Immature natural killer cell (primary cell): ENCODE measurements around the gene CD163L1. TPM values are rescaled to one million over a fixed set of nuclear protein-coding genes. Genes with fewer than 3 reads are reported as not detected.

Experiments
- DNase-seq, 3 donors: peaks; one replicate each; pipeline ENCODE4 v3.0.0; 2022; ENCODE audit warnings: mixed read lengths in 1 of 3
- H3K27ac Mint-ChIP-seq, 6 donors: one replicate each; pipeline ENCODE4 v1.8.0; 2020; ENCODE audit warnings: mixed read lengths in 6 of 6, mild to moderate bottlenecking in 5 of 6, inconsistent platforms in 4 of 6, moderate library complexity in 3 of 6
- H3K27me3 Mint-ChIP-seq, 3 donors: one replicate each; pipeline ENCODE4 v1.8.0; 2020 to 2021; ENCODE audit warnings: low read depth in 3 of 3, mild to moderate bottlenecking in 3 of 3, mixed read lengths in 3 of 3, moderate library complexity in 3 of 3, inconsistent platforms in 1 of 3
- H3K36me3 Mint-ChIP-seq, 3 donors: one replicate each; pipeline ENCODE4 v1.8.0; 2020; ENCODE audit warnings: mixed read lengths in 3 of 3, inconsistent platforms in 2 of 3, mild to moderate bottlenecking in 2 of 3
- H3K4me1 Mint-ChIP-seq, 2 donors: one replicate each; pipeline ENCODE4 v1.8.0; 2020; ENCODE audit warnings: inconsistent platforms in 2 of 2, mild to moderate bottlenecking in 2 of 2, mixed read lengths in 2 of 2, moderate library complexity in 1 of 2
- H3K4me3 Mint-ChIP-seq, 5 donors: one replicate each; pipeline ENCODE4 v1.8.0; 2020; ENCODE audit warnings: mild to moderate bottlenecking in 5 of 5, mixed read lengths in 5 of 5, inconsistent platforms in 3 of 5, moderate library complexity in 3 of 5
- H3K9me3 Mint-ChIP-seq, 6 donors: one replicate each; pipeline ENCODE4 v1.8.0; 2020; ENCODE audit warnings: mild to moderate bottlenecking in 6 of 6, mixed read lengths in 6 of 6, inconsistent platforms in 4 of 6, moderate library complexity in 3 of 6
- polyA plus RNA-seq, 3 donors: library from polyadenylated mRNA; unstranded; fragments of 300-500 nt; fragmentation: Illumina TruSeq; gene quantifications; one replicate each; pipeline ENCODE4 v1.2.3, GENCODE V29; 2021

Gene CD163L1
- polyA plus RNA-seq, 3 donors from 2014 or later: not detected

- peaks cover 0 to 7% (median 5%) of the 10 kb centered on the region in 6 donors for H3K9me3 Mint-ChIP-seq
- peaks cover 0 to 15% (median 10%) of the 10 kb centered on the region in 3 donors for H3K27me3 Mint-ChIP-seq
- H3K4me3 Mint-ChIP-seq: no peak overlapping the region
- H3K4me1 Mint-ChIP-seq: no peaks in the 10 kb centered on the region
- peaks cover 0 to 3% (median 0%) of the 10 kb centered on the region in 3 donors for H3K36me3 Mint-ChIP-seq
- DNase-seq: no peak
- H3K27ac Mint-ChIP-seq: no peak overlapping the region
Observed at GRCh38 chr12:7383157-7383556, 60.8 kb downstream of the CD163L1 start.

GRCh38 chr12:7376196-7376595 lies 67.8 kb downstream of the CD163L1 start:
- H3K27ac Mint-ChIP-seq: no peak overlapping the region
- H3K4me3 Mint-ChIP-seq: no peak overlapping the region
- no peak for DNase-seq
- H3K27me3 Mint-ChIP-seq: peaks cover 0 to 9% (median 8%) of the 10 kb centered on the region in 3 donors
- H3K36me3 Mint-ChIP-seq: no peaks in the 10 kb centered on the region
- H3K4me1 Mint-ChIP-seq: no peaks in the 10 kb centered on the region
- no peaks in the 10 kb centered on the region for H3K9me3 Mint-ChIP-seq

GRCh38 chr12:7375145-7375543 lies 68.8 kb downstream of the CD163L1 start:
- Mint-ChIP-seq H3K27ac (no peak overlapping the region), H3K4me1 (no peaks in the 10 kb centered on the region), H3K9me3 (no peaks in the 10 kb centered on the region), H3K36me3 (no peaks in the 10 kb centered on the region), H3K4me3 (no peak overlapping the region), H3K27me3 (peaks cover 0 to 9% (median 5%) of the 10 kb centered on the region in 3 donors)
- no peak for DNase-seq

- no peaks in the 10 kb centered on the region for H3K36me3 Mint-ChIP-seq
- no peaks in the 10 kb centered on the region for H3K4me1 Mint-ChIP-seq
- H3K27ac Mint-ChIP-seq: no peak overlapping the region
- no peaks in the 10 kb centered on the region for H3K9me3 Mint-ChIP-seq
- H3K27me3 Mint-ChIP-seq: peaks cover 0 to 5% (median 5%) of the 10 kb centered on the region in 3 donors
- DNase-seq: peak in 1 of 3 donors; percentile 7
- H3K4me3 Mint-ChIP-seq: no peak overlapping the region
Observed at GRCh38 chr12:7374423-7375144, 69.4 kb downstream of the CD163L1 start.

DNA sequence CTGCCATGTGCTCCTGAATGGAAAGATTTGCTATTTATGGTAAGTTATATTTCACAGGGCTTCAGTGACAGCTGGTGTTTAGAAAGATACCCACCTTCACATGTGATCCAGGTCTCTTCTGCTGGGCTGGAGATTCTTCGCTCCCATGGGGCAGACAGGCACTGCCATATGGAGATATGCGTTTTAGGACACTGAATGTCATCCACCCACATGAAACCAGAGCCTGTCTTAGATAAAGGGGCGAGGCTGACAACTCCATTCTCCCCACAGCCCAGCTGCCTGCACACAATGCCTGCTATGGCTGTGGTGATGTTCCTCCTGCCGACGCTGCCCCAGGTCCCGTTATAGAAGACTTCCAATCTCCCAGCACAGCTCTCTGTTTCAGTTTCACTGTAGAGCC lies 70.7 kb downstream of the CD163L1 start:
- H3K4me3 Mint-ChIP-seq: no peak overlapping the region
- no peaks in the 10 kb centered on the region for H3K4me1 Mint-ChIP-seq
- H3K9me3 Mint-ChIP-seq: no peaks in the 10 kb centered on the region
- H3K36me3 Mint-ChIP-seq: no peaks in the 10 kb centered on the region
- H3K27me3 Mint-ChIP-seq: peaks cover 0 to 7% (median 6%) of the 10 kb centered on the region in 3 donors
- H3K27ac Mint-ChIP-seq: no peak overlapping the region
- no peak for DNase-seq

GRCh38 chr12:7369274-7369729 lies 74.7 kb downstream of the CD163L1 start:
- Mint-ChIP-seq H3K4me3 (no peak overlapping the region), H3K27me3 (peaks cover 2 to 4% (median 3%) of the 10 kb centered on the region in 3 donors), H3K4me1 (no peaks in the 10 kb centered on the region), H3K36me3 (no peaks in the 10 kb centered on the region), H3K9me3 (no peaks in the 10 kb centered on the region), H3K27ac (no peak overlapping the region)
- DNase-seq: no peak

GRCh38 chr12:7362734-7363133 lies 81.2 kb downstream of the CD163L1 start:
- no peak overlapping the region for H3K4me3 Mint-ChIP-seq
- no peak for DNase-seq
- H3K36me3 Mint-ChIP-seq: no peaks in the 10 kb centered on the region
- no peaks in the 10 kb centered on the region for H3K4me1 Mint-ChIP-seq
- no peak overlapping the region for H3K27ac Mint-ChIP-seq
- no peaks in the 10 kb centered on the region for H3K9me3 Mint-ChIP-seq
- peaks cover 0 to 6% (median 4%) of the 10 kb centered on the region in 3 donors for H3K27me3 Mint-ChIP-seq

DNA sequence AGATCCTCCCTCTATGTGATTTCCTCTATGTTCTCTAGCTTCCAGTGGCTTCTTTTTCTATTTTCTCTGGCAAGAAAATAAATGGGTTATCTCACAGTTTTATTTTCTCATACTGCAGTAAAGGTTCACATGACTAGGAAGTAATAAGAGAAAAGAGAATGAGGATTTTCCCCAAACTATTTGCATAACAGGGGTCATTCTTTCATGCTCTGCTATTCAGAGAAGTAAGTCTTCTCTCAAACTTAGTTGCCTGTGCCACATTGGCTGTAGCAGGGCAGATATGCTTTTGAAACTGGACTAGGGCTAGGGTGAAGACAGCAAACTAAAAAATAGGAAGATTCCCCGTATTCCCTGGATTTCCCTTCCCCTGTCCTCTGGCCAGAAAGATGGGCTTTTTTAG lies 82.7 kb downstream of the CD163L1 start:
- Mint-ChIP-seq H3K9me3 (no peaks in the 10 kb centered on the region), H3K4me3 (no peak overlapping the region), H3K27ac (no peak overlapping the region), H3K27me3 (peaks cover 0 to 8% (median 2%) of the 10 kb centered on the region in 3 donors), H3K4me1 (no peaks in the 10 kb centered on the region), H3K36me3 (no peaks in the 10 kb centered on the region)
- no peak for DNase-seq

DNA sequence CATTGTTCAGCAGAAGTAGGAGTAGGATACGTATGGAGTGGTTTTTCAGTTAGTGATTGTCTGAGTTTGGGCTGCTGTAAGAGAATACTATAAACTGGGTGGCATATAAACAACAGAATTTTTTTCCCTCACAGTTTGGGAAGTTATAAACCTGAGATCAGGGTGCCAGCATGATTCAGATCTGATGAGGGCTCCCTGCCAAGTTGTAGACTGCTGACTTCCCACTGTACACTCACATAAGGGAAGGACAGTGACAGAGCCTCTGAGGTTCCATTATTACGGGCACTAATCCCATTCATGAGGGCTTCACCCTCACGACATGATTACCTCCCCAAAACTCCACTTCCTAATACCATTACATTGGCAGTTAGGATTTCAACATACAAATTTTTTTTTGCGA lies 89.4 kb downstream of the CD163L1 start:
- Mint-ChIP-seq H3K27me3 (peaks cover 0 to 4% (median 3%) of the 10 kb centered on the region in 3 donors), H3K4me3 (no peak overlapping the region), H3K27ac (no peak overlapping the region), H3K4me1 (peaks cover 10 to 15% of the 10 kb centered on the region in 2 donors), H3K36me3 (no peaks in the 10 kb centered on the region), H3K9me3 (no peaks in the 10 kb centered on the region)
- DNase-seq: no peak

GRCh38 chr12:7352661-7353060 lies 91.3 kb downstream of the CD163L1 start:
- no peak for DNase-seq
- H3K4me3 Mint-ChIP-seq: no peak overlapping the region
- H3K4me1 Mint-ChIP-seq: peaks cover 10 to 15% of the 10 kb centered on the region in 2 donors

DNA sequence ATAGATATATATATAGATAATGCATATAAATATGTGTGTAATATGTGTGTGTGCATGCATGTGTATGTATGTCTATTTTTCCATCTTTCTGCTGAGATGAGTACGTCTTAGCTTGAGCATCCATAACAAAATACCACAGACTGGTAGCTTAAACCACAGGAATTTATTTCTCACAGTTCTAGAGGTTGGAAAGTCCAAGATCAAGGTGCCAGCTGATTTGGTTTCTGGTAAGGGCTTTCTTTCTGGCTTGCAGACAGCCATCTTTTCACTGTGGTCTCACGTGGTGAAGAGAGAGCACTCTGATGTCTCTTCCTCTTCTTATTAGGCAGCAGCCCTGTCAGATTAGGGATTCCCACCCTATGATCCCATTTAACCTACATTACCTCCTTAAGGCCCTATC lies 92.8 kb downstream of the CD163L1 start:
- Mint-ChIP-seq H3K36me3 (no peaks in the 10 kb centered on the region), H3K4me1 (peaks cover 20 to 27% of the 10 kb centered on the region in 2 donors), H3K27me3 (peaks cover 0 to 3% (median 2%) of the 10 kb centered on the region in 3 donors), H3K4me3 (no peak overlapping the region), H3K9me3 (no peaks in the 10 kb centered on the region), H3K27ac (no peak overlapping the region)
- no peak for DNase-seq

More at GRCh38 chr12:7352661-7353060, 91.3 kb downstream of the CD163L1 start:
- Mint-ChIP-seq H3K27me3 (peaks cover 0 to 6% (median 4%) of the 10 kb centered on the region in 3 donors), H3K36me3 (no peaks in the 10 kb centered on the region), H3K27ac (no peak overlapping the region), H3K9me3 (no peaks in the 10 kb centered on the region)

DNA sequence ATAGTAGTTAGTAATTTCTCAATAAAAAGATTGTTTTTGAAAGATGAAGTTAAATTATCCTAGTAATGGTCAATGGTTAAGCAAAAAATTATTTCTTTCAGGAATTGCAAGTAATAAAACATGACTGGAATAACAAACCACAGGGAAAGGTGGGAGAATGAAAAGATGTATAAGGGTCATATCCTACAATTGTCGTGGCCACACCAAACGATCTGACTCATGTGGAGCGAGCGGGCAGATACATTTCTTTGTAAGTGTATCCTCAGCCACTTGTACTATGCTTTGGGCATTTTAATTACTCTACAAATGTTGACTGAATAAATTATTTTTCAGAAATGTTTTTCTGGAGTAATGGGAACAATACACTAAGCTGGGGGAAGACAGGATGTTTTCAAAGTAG lies 94.5 kb downstream of the CD163L1 start:
- Mint-ChIP-seq H3K4me1 (peaks cover 21 to 36% of the 10 kb centered on the region in 2 donors), H3K36me3 (peaks cover 0 to 7% (median 4%) of the 10 kb centered on the region in 3 donors), H3K4me3 (no peak overlapping the region), H3K27me3 (peaks cover 0 to 3% (median 0%) of the 10 kb centered on the region in 3 donors), H3K27ac (no peak overlapping the region), H3K9me3 (peaks cover 0 to 11% (median 5%) of the 10 kb centered on the region in 6 donors)
- no peak for DNase-seq

- peak overlapping the region; percentile 7 to 56 (median 35) for H3K4me3 Mint-ChIP-seq
Observed at GRCh38 chr12:7346551-7347225, 97.3 kb downstream of the CD163L1 start.

More at GRCh38 chr12:7346551-7347225, 97.3 kb downstream of the CD163L1 start:
- peak in 1 of 3 donors; percentile 4 for DNase-seq
- Mint-ChIP-seq H3K36me3 (peaks cover 0 to 8% (median 7%) of the 10 kb centered on the region in 3 donors), H3K27me3 (peaks cover 0 to 3% (median 0%) of the 10 kb centered on the region in 3 donors), H3K9me3 (peaks cover 0 to 11% (median 6%) of the 10 kb centered on the region in 6 donors), H3K27ac (peak overlapping the region in 4 of 6 donors; percentile 5 to 32 (median 8)), H3K4me1 (peaks cover 21 to 36% of the 10 kb centered on the region in 2 donors)
